GM12891 (cell line): ENCODE measurements around the gene MAP4K4.

ENCODE experiments used
- POLR2A ChIP-seq: IDR thresholded peaks from 2 replicates; pipeline ENCODE4 v1.6.1; 2011; ENCODE audit warnings: low read depth, low read length, control low read depth
- POLR2AphosphoS5 ChIP-seq: IDR thresholded peaks from 2 replicates; pipeline ENCODE4 v1.6.1; 2011; ENCODE audit warnings: low read depth, low read length, control low read depth

DNA sequence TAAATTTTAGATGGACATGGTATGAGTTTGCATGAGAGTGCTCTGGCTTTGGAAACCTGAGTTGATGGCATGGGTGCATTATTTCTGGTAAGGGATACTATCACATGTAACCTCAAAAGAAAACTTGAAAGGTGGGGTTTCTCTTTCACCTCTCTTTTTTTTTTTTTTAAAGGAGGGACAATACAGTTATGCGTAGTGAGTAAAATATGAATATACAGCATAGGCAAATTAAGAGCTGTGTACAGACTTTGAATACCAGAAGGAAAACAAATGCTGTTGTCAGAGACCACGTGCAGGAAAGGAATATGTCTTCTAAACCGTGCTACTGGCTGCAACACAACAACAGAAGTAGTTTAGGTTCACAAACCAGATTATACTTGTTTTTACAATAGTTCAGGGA, 82.1 kb downstream of the MAP4K4 start:
- TF ChIP-seq POLR2A, result no peak
- TF ChIP-seq POLR2AphosphoS5, result no peak
